Neural cell (in vitro differentiated cells): ENCODE measurements around the gene XRCC3. TPM values are rescaled to one million over a fixed set of nuclear protein-coding genes. Genes with fewer than 3 reads are reported as not detected.

Experiments used
- H2AFZ ChIP-seq: fragments of 200-600, 300-800 bp; sonication (generic), shearing (Covaris generic); 2 replicates; pipeline ENCODE4 v1.6.0; 2014; ENCODE audit warnings: low read depth, mild to moderate bottlenecking, antibody characterized with exemption, low read length, moderate library complexity
- H3F3A ChIP-seq: fragments of 200-600 bp; shearing (Covaris generic); 2 replicates; pipeline ENCODE4 v1.6.1; 2016; ENCODE audit warnings: mild to moderate bottlenecking, moderate library complexity, mixed read lengths, antibody characterized with exemption, low read length; ENCODE audit not compliant: insufficient read depth, poor library complexity, severe bottlenecking
- H3K27ac ChIP-seq: fragments of 200-600, 300-800 bp; sonication (generic), shearing (Covaris generic); 2 replicates; pipeline ENCODE4 v1.5.1; 2014; ENCODE audit warnings: mild to moderate bottlenecking, low read length, moderate library complexity
- H3K27me3 ChIP-seq: fragments of 300-800, 200-600 bp; sonication (generic), shearing (Covaris generic); 2 replicates; pipeline ENCODE4 v1.6.0; 2014; ENCODE audit warnings: mild to moderate bottlenecking, low read depth, low read length, moderate library complexity; ENCODE audit not compliant: insufficient read depth
- H3K36me3 ChIP-seq: fragments of 300-800, 200-600 bp; sonication (generic), shearing (Covaris generic); 2 replicates; pipeline ENCODE4 v1.5.1; 2014; ENCODE audit warnings: mild to moderate bottlenecking, antibody characterized with exemption, low read length, moderate library complexity; ENCODE audit not compliant: insufficient read depth
- H3K4me2 ChIP-seq: fragments of 300-800, 200-600 bp; sonication (generic), shearing (Covaris generic); 2 replicates; pipeline ENCODE4 v1.6.0; 2014; ENCODE audit warnings: mild to moderate bottlenecking, low read length
- H3K4me3 ChIP-seq: fragments of 300-800, 200-600 bp; sonication (generic), shearing (Covaris generic); 2 replicates; pipeline ENCODE4 v1.5.1; 2014; ENCODE audit warnings: mild to moderate bottlenecking, low read length, moderate library complexity
- H3K79me2 ChIP-seq: fragments of 200-600 bp; shearing (Covaris generic); replicated peaks from 2 replicates; pipeline ENCODE4 v1.6.0; 2014; ENCODE audit warnings: mild to moderate bottlenecking, low read length, moderate library complexity; ENCODE audit not compliant: insufficient read depth
- H3K9ac ChIP-seq: fragments of 300-800, 200-600 bp; sonication (generic), shearing (Covaris generic); 2 replicates; pipeline ENCODE4 v1.6.1; 2016; ENCODE audit warnings: mild to moderate bottlenecking, low read length, mixed read lengths
- H3K9me2 ChIP-seq: fragments of 200-600 bp; shearing (Covaris generic); 2 replicates; pipeline ENCODE4 v1.6.1; 2016; ENCODE audit warnings: mild to moderate bottlenecking, low read length, mixed read lengths; ENCODE audit not compliant: insufficient read depth
- H3K9me3 ChIP-seq: fragments of 200-600, 300-800 bp; sonication (generic), shearing (Covaris generic); 2 replicates; pipeline ENCODE4 v1.6.1; 2016; ENCODE audit warnings: mild to moderate bottlenecking, mixed run types, low read length, moderate library complexity, mixed read lengths
- H4K20me1 ChIP-seq: fragments of 200-600 bp; shearing (Covaris generic); 2 replicates; pipeline ENCODE4 v1.6.1; 2016; ENCODE audit warnings: mild to moderate bottlenecking, mixed run types; ENCODE audit not compliant: insufficient read depth
- CTCF ChIP-seq: fragments of 450-650 bp; IDR thresholded peaks from 2 replicates; pipeline ENCODE4 v1.5.1; 2014; ENCODE audit warnings: antibody characterized with exemption, mild to moderate bottlenecking, moderate library complexity; ENCODE audit not compliant: poor library complexity, severe bottlenecking
- EP300 ChIP-seq: fragments of 450-650 bp; conservative IDR thresholded peaks from 2 replicates; pipeline ENCODE4 v1.6.1; 2014; ENCODE audit warnings: antibody characterized with exemption, mild to moderate bottlenecking, moderate library complexity; ENCODE audit not compliant: poor library complexity, severe bottlenecking
- EZH2 ChIP-seq: fragments of 200-600, 300-800 bp; shearing (Covaris generic), sonication (generic); IDR thresholded peaks from 2 replicates; pipeline ENCODE4 v1.6.1; 2014; ENCODE audit warnings: antibody characterized with exemption, low read length, borderline replicate concordance, mild to moderate bottlenecking; ENCODE audit not compliant: insufficient read depth, poor library complexity, severe bottlenecking
- MXI1 ChIP-seq: fragments of 450-650 bp; conservative IDR thresholded peaks from 2 replicates; pipeline ENCODE4 v1.6.1; 2014; ENCODE audit warnings: antibody characterized with exemption, mild to moderate bottlenecking; ENCODE audit not compliant: poor library complexity, severe bottlenecking
- POLR2AphosphoS5 ChIP-seq: IDR thresholded peaks from 2 replicates; pipeline ENCODE4 v1.6.1; 2012
- RAD21 ChIP-seq: fragments of 450-650 bp; conservative IDR thresholded peaks from 2 replicates; pipeline ENCODE4 v1.6.1; 2014; ENCODE audit warnings: antibody characterized with exemption, mild to moderate bottlenecking, moderate library complexity
- REST ChIP-seq: IDR thresholded peaks from 2 replicates; pipeline ENCODE4 v1.6.1; 2012; ENCODE audit warnings: borderline replicate concordance
- SMC3 ChIP-seq: fragments of 450-650 bp; conservative IDR thresholded peaks from 2 replicates; pipeline ENCODE4 v1.6.1; 2014; ENCODE audit warnings: antibody characterized with exemption, mild to moderate bottlenecking, moderate library complexity; ENCODE audit not compliant: poor library complexity
- TAF1 ChIP-seq: IDR thresholded peaks from 2 replicates; pipeline ENCODE4 v1.6.1; 2012; ENCODE audit warnings: low read depth
- polyA plus RNA-seq: library from polyadenylated mRNA; depleted of rRNA; stranded (reverse); fragments of >200 nt; gene quantifications from 2 replicates; pipeline ENCODE4 v1.2.3, GENCODE V29; 2014

Gene XRCC3
- polyA plus RNA-seq, 1 donor from 2014 or later = 14.6 TPM

- Histone ChIP-seq H4K20me1 (no peaks in the 10 kb centered on the region), H3K9me2 (no peaks in the 10 kb centered on the region), H3K27ac (no peak overlapping the region), H3K9ac (no peak overlapping the region), H3K4me2 (no peak overlapping the region), H3F3A (no peaks in the 10 kb centered on the region), H3K79me2 (no peaks in the 10 kb centered on the region), H2AFZ (no peak overlapping the region), H3K27me3 (no peaks in the 10 kb centered on the region), H3K9me3 (no peaks in the 10 kb centered on the region), H3K36me3 (no peaks in the 10 kb centered on the region), H3K4me3 (no peak overlapping the region)
- TF ChIP-seq POLR2AphosphoS5 = no peak
- TF ChIP-seq MXI1 = no peak
- no peak for TF ChIP-seq SMC3
- TF ChIP-seq EP300 = no peak
- TF ChIP-seq TAF1 = no peak
- no peak for TF ChIP-seq CTCF
- no peak for TF ChIP-seq EZH2
- no peak for TF ChIP-seq REST
- no peak for TF ChIP-seq RAD21
Measured at GRCh38 chr14:103758059-103758776, 43.0 kb upstream of the XRCC3 start.

GRCh38 chr14:103755060-103755459, 39.8 kb upstream of the XRCC3 start:
- H3K27me3 ChIP-seq = no peaks in the 10 kb centered on the region
- no peaks in the 10 kb centered on the region for H3K36me3 ChIP-seq
- TF ChIP-seq POLR2AphosphoS5 = no peak
- no peak for TF ChIP-seq MXI1
- no peak for TF ChIP-seq RAD21
- TF ChIP-seq EZH2 = no peak
- no peak for TF ChIP-seq EP300
- TF ChIP-seq CTCF = no peak
- TF ChIP-seq REST = no peak
- TF ChIP-seq TAF1 = no peak
- TF ChIP-seq SMC3 = no peak
- no peaks in the 10 kb centered on the region for H3K79me2 ChIP-seq
- no peak overlapping the region for H3K27ac ChIP-seq
- no peak overlapping the region for H3K4me3 ChIP-seq
- H3K9me3 ChIP-seq = no peaks in the 10 kb centered on the region
- no peak overlapping the region for H2AFZ ChIP-seq
- H3K4me2 ChIP-seq = no peak overlapping the region
- H4K20me1 ChIP-seq = no peaks in the 10 kb centered on the region
- H3K9me2 ChIP-seq = no peaks in the 10 kb centered on the region
- H3K9ac ChIP-seq = no peak overlapping the region
- no peaks in the 10 kb centered on the region for H3F3A ChIP-seq
